ENCODE data around the gene IFIT3.

- TF ChIP-seq CTCF (IDR thresholded peaks at IDR 0.05) (no peak), POLR2A (IDR thresholded peaks at IDR 0.05) (no peak)
These were observed 15.4 kb downstream of the IFIT3 start for GRCh38 chr10:89343089-89343767.
